Measurements from ENCODE around the gene TAF4. TPM values are rescaled to one million over a fixed set of nuclear protein-coding genes. Genes with fewer than 3 reads are reported as not detected.

TAF4 gene
- total and polyA plus RNA-seq, 8 donors = 5.7 to 15.2 (median 8.4) TPM

DNA sequence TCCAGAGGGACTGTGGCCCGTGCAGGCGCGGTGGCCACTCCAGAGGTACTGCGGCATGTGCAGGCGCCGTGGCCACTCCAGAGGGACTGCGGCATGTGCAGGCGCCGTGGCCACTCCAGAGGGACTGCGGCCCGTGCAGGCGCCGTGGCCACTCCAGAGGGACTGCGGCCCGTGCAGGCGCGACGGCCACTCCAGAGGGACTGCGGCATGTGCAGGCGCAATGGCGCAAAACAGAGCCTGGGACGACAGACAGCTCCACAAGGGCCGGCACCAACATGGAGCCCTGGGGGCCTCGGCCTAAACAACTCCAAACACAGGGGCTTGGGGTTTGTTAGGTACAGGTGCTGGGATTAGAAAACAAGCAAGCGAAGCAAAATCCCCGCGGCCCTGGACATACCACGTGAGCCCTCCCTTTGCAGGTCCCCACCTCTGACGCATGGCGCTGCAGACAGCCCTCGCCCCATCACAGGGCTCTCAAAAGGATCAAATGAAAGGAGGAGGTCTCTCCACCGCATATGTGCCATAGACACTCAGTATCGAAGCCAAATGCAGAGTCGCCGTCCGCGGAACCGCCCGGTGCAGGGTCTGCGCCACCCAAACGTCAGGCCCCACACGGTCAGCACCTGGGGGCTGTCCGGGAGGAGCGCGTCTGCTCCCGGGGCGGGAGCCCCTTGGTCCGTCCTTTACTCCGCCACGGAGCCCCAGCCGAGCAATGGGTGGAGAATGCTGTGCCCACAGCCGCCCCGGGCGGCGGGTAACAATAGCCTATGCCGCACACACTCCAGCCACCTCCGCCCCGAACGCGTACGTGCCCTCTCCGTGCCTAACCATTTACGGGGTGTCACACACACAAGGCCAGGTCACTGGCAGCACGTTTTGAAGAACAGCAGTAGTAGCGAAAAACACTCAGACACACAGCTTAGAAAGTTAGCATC lies 85.7 kb downstream of the TAF4 start:
- no peak for TF ChIP-seq CTCF (IDR thresholded peaks at IDR 0.05)
- no peak for DNase-seq
- intact Hi-C loops (cut with DNase I) = no loop called here
- ATAC-seq = no peak
- Histone ChIP-seq H3K36me3 (peaks cover 0 to 5% (median 2%) of the 10 kb centered on the region in 3 donors), H3K4me3 (no peak overlapping the region), H3K27me3 (no peaks in the 10 kb centered on the region), H3K4me1 (no peaks in the 10 kb centered on the region), H3K27ac (no peak overlapping the region), H3K9me3 (no peaks in the 10 kb centered on the region)
- 92 to 96% methylated on average over 65 of the region's 65 CpGs for WGBS, 2 donors
- no peak for FAIRE-seq

DNA sequence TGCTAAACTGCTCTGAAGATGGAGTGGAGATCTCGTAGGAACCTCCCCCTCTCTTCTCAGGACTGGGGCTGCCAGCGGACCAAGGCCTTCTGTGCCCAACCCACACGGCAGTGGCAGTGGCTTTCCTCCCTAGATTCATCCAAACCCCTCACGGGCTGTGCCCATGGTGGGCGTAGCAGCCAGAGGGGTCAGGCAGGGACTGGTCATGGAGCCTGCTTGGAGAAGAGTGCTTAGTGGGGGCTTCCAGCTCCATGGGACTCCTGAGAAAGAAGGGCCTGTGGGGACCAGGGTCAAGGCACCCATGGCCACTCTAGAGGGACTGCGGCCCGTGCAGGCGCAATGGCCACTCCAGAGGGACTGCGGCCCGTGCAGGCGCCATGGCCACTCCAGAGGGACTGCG lies 86.6 kb downstream of the TAF4 start:
- no peak for DNase-seq
- H3K9me3 ChIP-seq = no peaks in the 10 kb centered on the region
- no peak for FAIRE-seq
- intact Hi-C loops (cut with DNase I) = no loop called here
- WGBS, 2 donors = 94 to 96% methylated on average over 11 to 12 of the region's 12 CpGs
- no peaks in the 10 kb centered on the region for H3K27me3 ChIP-seq
- no peak for TF ChIP-seq CTCF (IDR thresholded peaks at IDR 0.05)
- H3K27ac ChIP-seq = no peak overlapping the region
- H3K4me3 ChIP-seq = no peak overlapping the region
- no peaks in the 10 kb centered on the region for H3K4me1 ChIP-seq
- H3K36me3 ChIP-seq = peaks cover 0 to 10% (median 2%) of the 10 kb centered on the region in 3 donors
- ATAC-seq = no peak

GRCh38 chr20:61978491-61978890 lies 87.2 kb downstream of the TAF4 start:
- Histone ChIP-seq H3K9me3 (no peaks in the 10 kb centered on the region), H3K36me3 (peaks cover 0 to 14% (median 5%) of the 10 kb centered on the region in 3 donors), H3K27me3 (no peaks in the 10 kb centered on the region), H3K27ac (no peak overlapping the region), H3K4me1 (no peaks in the 10 kb centered on the region), H3K4me3 (no peak overlapping the region)
- no peak for FAIRE-seq
- intact Hi-C loops (cut with DNase I) = no loop called here
- no peak for ATAC-seq
- 95 to 98% methylated on average over 14 to 20 of the region's 20 CpGs for WGBS, 2 donors
- no peak for DNase-seq
- no peak for TF ChIP-seq CTCF (IDR thresholded peaks at IDR 0.05)

DNA sequence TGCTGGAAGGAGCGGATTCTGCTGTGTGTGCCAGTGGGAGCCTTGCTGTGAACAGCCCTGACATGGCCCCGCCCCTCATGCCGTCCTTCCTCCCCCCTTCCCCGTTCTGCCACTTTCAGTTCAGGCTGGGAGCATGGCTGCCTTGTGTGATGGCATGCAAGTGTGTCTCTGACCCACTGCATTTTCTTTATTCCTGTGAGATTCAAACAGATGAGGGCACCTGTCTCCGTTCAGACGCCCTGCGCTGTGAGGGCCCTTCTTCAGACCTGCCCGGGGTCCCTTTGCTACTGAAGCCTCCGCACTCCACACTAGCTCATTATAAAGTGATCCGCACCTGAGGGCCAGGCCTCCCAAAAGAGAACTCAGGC lies 88.3 kb downstream of the TAF4 start:
- Histone ChIP-seq H3K27ac (no peak overlapping the region), H3K36me3 (peaks cover 0 to 21% (median 5%) of the 10 kb centered on the region in 3 donors), H3K9me3 (no peaks in the 10 kb centered on the region), H3K4me1 (no peaks in the 10 kb centered on the region), H3K4me3 (no peak overlapping the region), H3K27me3 (no peaks in the 10 kb centered on the region)
- FAIRE-seq = no peak
- DNase-seq = no peak
- intact Hi-C loops (cut with DNase I) = no loop called here
- no peak for TF ChIP-seq CTCF (IDR thresholded peaks at IDR 0.05)
- 95 to 98% methylated on average over 10 of the region's 10 CpGs for WGBS, 2 donors
- no peak for ATAC-seq
